HuH-7.5 (cell line): ENCODE data around the gene COL20A1.
"Not testable (repeated sequence)": the region's sequence is repeated elsewhere in the genome, so short reads cannot be mapped to it uniquely, and the experiment has no call there.

Source experiments
- DNase-seq: peaks from one replicate; pipeline ENCODE4 v3.0.0; 2011; ENCODE audit warnings: low spot score

Gene COL20A1

GRCh38 chr20:63333241-63333836, 40.4 kb downstream of the COL20A1 start:
- no peak for DNase-seq

- DNase-seq: no peak
These were observed 41.4 kb downstream of the COL20A1 start for GRCh38 chr20:63334356-63334755.

GRCh38 chr20:63335060-63335459, 42.1 kb downstream of the COL20A1 start:
- not testable (repeated sequence) for DNase-seq

GRCh38 chr20:63335711-63336110, 42.7 kb downstream of the COL20A1 start:
- DNase-seq: no peak

- no peak for DNase-seq
These were observed 43.3 kb downstream of the COL20A1 start for GRCh38 chr20:63336232-63336752.

GRCh38 chr20:63337786-63338420, 44.9 kb downstream of the COL20A1 start:
- DNase-seq: no peak

- DNase-seq: not testable (repeated sequence)
These were observed 46.4 kb downstream of the COL20A1 start for GRCh38 chr20:63339154-63340094.

- DNase-seq: not testable (repeated sequence)
These were observed 47.2 kb downstream of the COL20A1 start for GRCh38 chr20:63340158-63340688.

GRCh38 chr20:63342561-63343459, 49.8 kb downstream of the COL20A1 start:
- DNase-seq: no peak

GRCh38 chr20:63343460-63344445, 50.8 kb downstream of the COL20A1 start:
- DNase-seq: no peak

GRCh38 chr20:63344616-63345327, 51.8 kb downstream of the COL20A1 start:
- no peak for DNase-seq

- DNase-seq: no peak
These were observed 52.5 kb downstream of the COL20A1 start for GRCh38 chr20:63345328-63346100.

- no peak for DNase-seq
These were observed 53.4 kb downstream of the COL20A1 start for GRCh38 chr20:63346131-63347080.

- no peak for DNase-seq
These were observed 54.2 kb downstream of the COL20A1 start for GRCh38 chr20:63347081-63347741.

GRCh38 chr20:63347950-63348827, 55.2 kb downstream of the COL20A1 start:
- DNase-seq: no peak
